Ovary (tissue), 9 donors: ENCODE measurements around the gene VEPH1. TPM values are rescaled to one million over a fixed set of nuclear protein-coding genes. Genes with fewer than 3 reads are reported as not detected.
"Not testable (repeated sequence)": the region's sequence is repeated elsewhere in the genome, so short reads cannot be mapped to it uniquely, and the experiment has no call there.

Source experiments
- DNase-seq, 5 donors: peaks; one replicate each; pipeline ENCODE4 v3.0.0-alpha.2; 2019 to 2020
- H3K27ac ChIP-seq, 2 donors: fragments of 200-600 bp; one replicate each; pipeline versions ENCODE4 v1.5.1 to v1.8.0; 2019 to 2022
- H3K27me3 ChIP-seq: fragments of 200-600 bp; one replicate; pipeline ENCODE4 v1.8.0; 2022
- H3K36me3 ChIP-seq: fragments of 200-600 bp; sonication (generic); one replicate; pipeline ENCODE4 v1.5.1; 2019
- H3K4me1 ChIP-seq: one replicate; pipeline ENCODE4 v1.8.1; 2013; ENCODE audit warnings: mild to moderate bottlenecking, moderate library complexity; ENCODE audit not compliant: insufficient read depth
- H3K4me3 ChIP-seq: fragments of 200-600 bp; sonication (generic); one replicate; pipeline ENCODE4 v1.5.1; 2017
- H3K9me3 ChIP-seq, 2 donors: fragments of 200-600 bp in 1 of 2; sonication (generic) in 1 of 2; one replicate each; pipeline versions ENCODE4 v1.5.1 to v1.8.1; 2013 to 2019; ENCODE audit warnings: mild to moderate bottlenecking in 1 of 2, moderate library complexity in 1 of 2
- EP300 ChIP-seq: sonication (generic); formaldehyde crosslinking; IDR thresholded peaks from one replicate; pipeline ENCODE4 v1.6.1; 2017; ENCODE audit warnings: antibody characterized with exemption
- POLR2A ChIP-seq: fragments of 450-650 bp; IDR thresholded peaks from one replicate; pipeline ENCODE4 v1.6.1; 2017; ENCODE audit warnings: antibody characterized with exemption, mild to moderate bottlenecking, moderate library complexity
- WGBS, 3 donors: extraction: QIAGEN DNeasy Blood & Tissue Kit in 1 of 3; methylation state at CpG; one replicate each; pipeline versions ENCODE4 v1.1.5 to v1.1.7; 2013 to 2017; 5-methylcytosine and 5-hydroxymethylcytosine counted together
- intact Hi-C, 4 donors: fragments of 100-400 bp; cut with DNase I; formaldehyde crosslinking; loops; one replicate each; pipeline versions ENCODE4 v1.11.0 to v1.15.1; 2022 to 2023
- polyA plus RNA-seq, 2 donors: library from polyadenylated mRNA; stranded (reverse); fragments of 200-250 nt in 1 of 2; fragments of 350-450 nt in 1 of 2; fragmentation: Illumina TruSeq in 1 of 2; extraction: RNeasy Lipid Tissue Mini Kit (QIAGEN cat#74804) in 1 of 2; gene quantifications; one replicate each; pipeline ENCODE4 v1.2.3, GENCODE V29; 2013 to 2014
- total RNA-seq, 7 donors: library from RNA; depleted of rRNA in 2 of 7; stranded (reverse); fragments of >200 nt in 2 of 7; fragmentation: NEBNext Ultra II Directional in 3 of 7; extraction: Animal tissue kit (Norgen Biotek cat#: 25700) in 3 of 7; gene quantifications; one replicate each; pipeline versions ENCODE4 v1.1.0 to v1.2.4, GENCODE V29; 2016 to 2023
- TF ChIP-seq, protein P1 (sequence below), 3 donors: fragments of 450-650 bp in 2 of 3; fragments of 200-600 bp in 1 of 3; IDR thresholded peaks; one replicate each; pipeline versions ENCODE4 v1.5.1 to v1.8.0; 2016 to 2022; ENCODE audit warnings: antibody characterized with exemption in 3 of 3, mild to moderate bottlenecking in 1 of 3
- donor health status: DM: no; HTN: no; CAD: no; lungs with moderate emphysema.
- donor health status: DM: no; HTN: no; CAD: no.
- donor health status: Bipolar disorder and iron deficiency.
- donor health status: DM: yes; HTN: yes; CAD: no.
- donor health status: DM: no; HTN: no; CAD: no.
- donor health status: DM: yes; HTN: yes; CAD: no.

The VEPH1 gene
- total and polyA plus RNA-seq, 9 donors = 0.23 to 4.6 (median 1.3) TPM; not detected in 1

DNA sequence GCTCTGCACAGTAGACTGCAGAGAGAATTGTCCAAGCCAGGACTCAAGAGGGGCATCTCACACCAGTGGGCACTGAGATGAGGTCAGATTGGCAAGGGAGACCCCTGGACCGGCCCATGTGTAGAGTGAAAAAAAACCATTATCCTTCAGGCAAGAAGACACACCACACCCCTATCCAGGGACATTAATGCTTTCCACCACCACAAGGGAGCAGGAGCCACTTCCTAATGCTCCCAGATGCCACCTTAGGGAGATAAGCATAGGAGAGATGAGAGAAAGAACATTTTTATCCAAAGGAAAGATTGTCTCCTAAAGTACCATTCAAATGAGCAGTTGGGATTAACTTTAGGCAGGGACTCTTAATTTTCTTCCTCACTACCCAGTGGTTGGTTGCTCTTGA, 176.2 kb downstream of the VEPH1 start:
- H3K27ac ChIP-seq = no peak overlapping the region
- TF ChIP-seq POLR2A = no peak
- TF ChIP-seq, protein P1, sequence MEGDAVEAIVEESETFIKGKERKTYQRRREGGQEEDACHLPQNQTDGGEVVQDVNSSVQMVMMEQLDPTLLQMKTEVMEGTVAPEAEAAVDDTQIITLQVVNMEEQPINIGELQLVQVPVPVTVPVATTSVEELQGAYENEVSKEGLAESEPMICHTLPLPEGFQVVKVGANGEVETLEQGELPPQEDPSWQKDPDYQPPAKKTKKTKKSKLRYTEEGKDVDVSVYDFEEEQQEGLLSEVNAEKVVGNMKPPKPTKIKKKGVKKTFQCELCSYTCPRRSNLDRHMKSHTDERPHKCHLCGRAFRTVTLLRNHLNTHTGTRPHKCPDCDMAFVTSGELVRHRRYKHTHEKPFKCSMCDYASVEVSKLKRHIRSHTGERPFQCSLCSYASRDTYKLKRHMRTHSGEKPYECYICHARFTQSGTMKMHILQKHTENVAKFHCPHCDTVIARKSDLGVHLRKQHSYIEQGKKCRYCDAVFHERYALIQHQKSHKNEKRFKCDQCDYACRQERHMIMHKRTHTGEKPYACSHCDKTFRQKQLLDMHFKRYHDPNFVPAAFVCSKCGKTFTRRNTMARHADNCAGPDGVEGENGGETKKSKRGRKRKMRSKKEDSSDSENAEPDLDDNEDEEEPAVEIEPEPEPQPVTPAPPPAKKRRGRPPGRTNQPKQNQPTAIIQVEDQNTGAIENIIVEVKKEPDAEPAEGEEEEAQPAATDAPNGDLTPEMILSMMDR (IDR thresholded peaks at IDR 0.05) = no peak
- no peak for TF ChIP-seq EP300
- 90 to 95% (median 93%) methylated on average over 1 of the region's 1 CpG for WGBS, 3 donors

DNA sequence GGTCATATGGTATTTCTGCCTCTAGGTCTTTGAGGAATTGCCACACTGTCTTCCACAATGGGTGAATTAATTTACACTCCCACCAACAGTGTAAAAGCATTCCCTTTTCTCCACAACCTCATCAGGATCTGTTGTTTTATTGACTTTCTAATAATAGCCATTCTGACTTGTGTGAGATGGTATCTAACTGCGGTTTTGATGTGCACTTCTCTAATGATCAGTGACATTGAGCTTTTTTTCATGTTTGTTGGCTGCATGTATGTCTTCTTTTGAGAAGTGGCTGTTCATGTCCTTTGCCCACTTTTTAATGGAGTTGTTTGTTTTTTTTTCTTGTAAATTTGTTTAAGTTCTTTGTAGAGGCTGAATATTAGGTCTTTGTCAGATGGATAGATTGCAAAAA, 178.3 kb downstream of the VEPH1 start:
- H3K27ac ChIP-seq, H3K4me3 ChIP-seq, H3K4me1 ChIP-seq, H3K36me3 ChIP-seq, H3K9me3 ChIP-seq, H3K27me3 ChIP-seq, intact Hi-C loops, DNase-seq: not testable (repeated sequence)
- 93 to 99% (median 94%) methylated on average over 1 of the region's 1 CpG for WGBS, 3 donors

More for the DNA sequence above, 176.2 kb downstream of the VEPH1 start:
- intact Hi-C loops = no loop called here
- no peaks in the 10 kb centered on the region for H3K4me1 ChIP-seq
- H3K9me3 ChIP-seq = no peaks in the 10 kb centered on the region
- no peak overlapping the region for H3K4me3 ChIP-seq
- no peaks in the 10 kb centered on the region for H3K36me3 ChIP-seq
- H3K27me3 ChIP-seq = no peaks in the 10 kb centered on the region
- DNase-seq = no peak

DNA sequence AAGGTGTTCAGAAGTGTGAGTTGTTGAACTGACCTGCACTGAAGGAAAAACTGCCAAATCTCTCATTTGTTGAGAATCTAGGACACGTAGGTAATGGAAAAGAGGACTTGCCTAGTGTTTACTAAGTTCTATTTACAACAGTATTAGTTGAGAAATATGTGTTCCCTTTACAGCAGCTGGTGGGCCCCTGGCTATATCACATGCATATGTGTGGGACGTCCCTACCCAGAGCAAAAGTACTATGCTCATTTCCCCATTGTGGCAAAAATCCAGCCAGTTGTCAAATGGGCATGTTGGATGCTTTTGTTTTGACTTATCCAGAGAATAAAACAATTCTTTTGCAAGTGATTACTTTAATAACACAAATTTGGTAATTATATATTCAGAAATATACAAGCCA, 179.9 kb downstream of the VEPH1 start:
- Histone ChIP-seq H3K4me3 (no peak overlapping the region), H3K36me3 (no peaks in the 10 kb centered on the region), H3K9me3 (no peaks in the 10 kb centered on the region), H3K4me1 (no peaks in the 10 kb centered on the region), H3K27ac (no peak overlapping the region), H3K27me3 (no peaks in the 10 kb centered on the region)
- no peak for DNase-seq
- TF ChIP-seq, protein P1 (IDR thresholded peaks at IDR 0.05) = no peak
- TF ChIP-seq POLR2A = no peak
- no peak for TF ChIP-seq EP300
- WGBS, 3 donors = 71 to 80% (median 76%) methylated on average over 2 of the region's 2 CpGs
- intact Hi-C loops = no loop called here

DNA sequence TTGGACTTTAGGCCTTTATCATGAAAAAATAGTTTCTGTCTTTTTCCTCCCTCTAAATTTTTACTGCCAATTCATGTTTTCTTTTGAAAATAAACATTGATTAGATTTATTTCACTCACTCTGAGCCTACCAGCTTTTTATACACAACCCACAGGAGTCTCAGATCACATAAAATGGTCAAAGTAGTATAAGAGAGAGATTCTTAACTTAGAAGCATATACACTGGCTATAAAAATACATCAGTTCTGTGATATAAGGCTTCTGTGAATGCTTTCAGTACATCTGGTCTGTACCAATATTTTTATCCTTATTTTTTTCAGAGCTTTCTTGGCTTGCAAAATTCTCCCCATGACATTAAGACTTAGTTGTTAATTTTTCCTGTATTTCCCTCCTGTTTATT, 183.5 kb downstream of the VEPH1 start:
- no peak for DNase-seq
- H3K27ac ChIP-seq = no peak overlapping the region
- H3K36me3 ChIP-seq = no peaks in the 10 kb centered on the region
- TF ChIP-seq POLR2A = no peak
- TF ChIP-seq, protein P1 (IDR thresholded peaks at IDR 0.05) = no peak
- TF ChIP-seq EP300 = no peak
- H3K4me3 ChIP-seq = no peak overlapping the region
- H3K27me3 ChIP-seq = no peaks in the 10 kb centered on the region
- H3K9me3 ChIP-seq = no peaks in the 10 kb centered on the region
- no peaks in the 10 kb centered on the region for H3K4me1 ChIP-seq
- intact Hi-C loops = no loop called here

DNA sequence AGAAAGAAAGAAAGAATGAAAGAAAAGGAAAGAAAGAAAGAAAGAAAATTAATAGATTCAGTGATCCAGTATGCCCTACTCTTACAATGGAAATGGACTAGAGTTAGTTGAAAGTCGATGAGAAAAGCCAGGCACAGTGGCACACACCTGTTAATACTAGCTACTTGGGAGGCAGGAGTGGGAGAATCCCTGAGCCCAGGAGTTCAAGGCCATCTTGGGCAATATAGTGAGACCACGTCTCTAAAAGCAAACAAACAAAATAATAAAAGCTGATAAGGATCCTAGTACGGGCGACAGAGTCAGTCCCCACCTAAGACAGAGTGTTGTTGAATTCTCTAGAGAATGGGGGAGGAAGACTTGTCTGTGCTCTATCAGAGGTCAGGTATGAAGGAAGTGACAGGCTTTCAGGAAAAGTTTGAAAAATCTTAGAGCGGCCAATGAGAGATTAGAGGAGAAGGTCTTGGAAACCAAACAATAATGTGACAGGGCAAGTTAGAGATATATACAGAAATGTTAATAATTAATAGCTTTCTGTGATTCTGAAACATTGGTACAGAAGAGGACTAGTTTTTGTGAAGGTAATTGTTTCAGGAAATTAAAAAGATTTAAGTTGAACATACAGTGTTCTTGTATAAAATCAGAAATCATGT, 184.5 kb downstream of the VEPH1 start:
- intact Hi-C loops = no loop called here
- H3K4me3 ChIP-seq = no peak overlapping the region
- no peaks in the 10 kb centered on the region for H3K27me3 ChIP-seq
- no peaks in the 10 kb centered on the region for H3K4me1 ChIP-seq
- no peak overlapping the region for H3K27ac ChIP-seq
- WGBS, 3 donors = 59 to 72% (median 62%) methylated on average over 5 of the region's 5 CpGs
- no peaks in the 10 kb centered on the region for H3K9me3 ChIP-seq
- no peaks in the 10 kb centered on the region for H3K36me3 ChIP-seq
- no peak for TF ChIP-seq EP300
- DNase-seq = no peak
